Stimulated activated CD4-positive, alpha-beta T cell treated with anti-CD3 and anti-CD28 coated beads, Interleukin-4, amount 100 ng/mL, for 24 hours (primary cell): ENCODE measurements around the gene BMPER.

ENCODE experiments used
- DNase-seq: peaks from one replicate; pipeline ENCODE4 v3.0.0-alpha.2; 2020

The BMPER gene

GRCh38 chr7:33892945-33893344 is 12.4 kb upstream of the BMPER start:
- no peak for DNase-seq

DNA sequence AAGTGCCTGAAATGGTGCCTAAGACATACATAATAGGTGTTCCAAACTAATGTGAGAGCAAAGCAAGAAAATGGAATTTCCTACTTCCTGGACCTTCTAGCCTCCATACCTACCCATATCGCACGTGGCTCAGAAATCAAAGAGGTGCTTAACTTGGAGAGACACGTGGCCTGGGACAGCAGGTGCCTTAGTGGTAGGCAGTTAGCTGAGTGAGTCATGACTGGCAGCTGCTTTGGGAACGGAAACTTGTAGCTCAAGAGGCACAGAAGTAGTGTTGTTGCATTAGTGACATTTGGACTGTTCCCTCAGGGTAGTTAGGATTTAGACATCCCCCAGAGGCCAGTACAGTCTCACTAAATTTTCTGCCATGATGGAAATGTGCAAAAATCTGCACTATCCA is 12.0 kb upstream of the BMPER start:
- DNase-seq = no peak

- DNase-seq = peak; percentile 67
These were observed 10.1 kb upstream of the BMPER start for GRCh38 chr7:33895025-33895804.

DNA sequence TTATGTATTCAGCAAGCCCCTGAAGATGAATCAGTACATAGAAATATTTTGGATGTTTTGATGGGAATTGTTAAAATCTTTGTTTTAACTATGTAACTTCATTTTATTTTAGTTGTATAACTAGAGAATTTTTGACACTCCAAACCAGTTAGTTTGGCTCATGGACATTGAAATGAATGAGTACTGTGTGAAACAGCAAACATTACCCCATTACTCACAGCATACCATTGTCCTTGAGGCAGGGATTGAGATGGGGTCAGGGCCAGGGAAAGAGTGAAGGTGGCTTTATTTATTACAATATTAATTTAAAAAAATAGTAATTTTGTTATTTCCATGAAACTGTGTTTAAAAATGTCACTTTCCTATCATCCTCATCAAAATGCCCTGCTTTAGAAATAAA is 4.8 kb upstream of the BMPER start:
- DNase-seq = no peak

- DNase-seq = no peak
These were observed 4.1 kb upstream of the BMPER start for GRCh38 chr7:33901199-33901598.

- DNase-seq = no peak
These were observed 3.5 kb upstream of the BMPER start for GRCh38 chr7:33901847-33902246.

DNA sequence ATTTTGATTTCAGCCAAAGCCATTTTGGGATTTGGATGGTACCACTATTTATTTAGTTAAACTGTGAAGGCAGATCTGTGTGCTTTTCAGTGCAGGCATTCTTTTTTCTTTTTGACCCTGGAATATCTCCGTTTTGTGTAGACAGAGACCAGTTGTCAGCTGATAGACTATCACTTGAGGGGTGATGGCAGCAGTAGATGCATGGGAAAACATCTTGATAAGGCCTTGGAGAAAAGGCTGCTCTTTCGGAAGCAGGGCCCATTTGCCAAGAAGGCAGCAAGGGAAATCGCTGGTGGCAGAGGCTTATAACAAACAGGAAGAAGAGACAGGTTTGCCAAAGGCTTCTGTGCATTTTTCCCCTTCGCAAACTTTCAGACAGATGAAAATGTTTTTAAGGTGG is 2.6 kb upstream of the BMPER start:
- DNase-seq = no peak

DNA sequence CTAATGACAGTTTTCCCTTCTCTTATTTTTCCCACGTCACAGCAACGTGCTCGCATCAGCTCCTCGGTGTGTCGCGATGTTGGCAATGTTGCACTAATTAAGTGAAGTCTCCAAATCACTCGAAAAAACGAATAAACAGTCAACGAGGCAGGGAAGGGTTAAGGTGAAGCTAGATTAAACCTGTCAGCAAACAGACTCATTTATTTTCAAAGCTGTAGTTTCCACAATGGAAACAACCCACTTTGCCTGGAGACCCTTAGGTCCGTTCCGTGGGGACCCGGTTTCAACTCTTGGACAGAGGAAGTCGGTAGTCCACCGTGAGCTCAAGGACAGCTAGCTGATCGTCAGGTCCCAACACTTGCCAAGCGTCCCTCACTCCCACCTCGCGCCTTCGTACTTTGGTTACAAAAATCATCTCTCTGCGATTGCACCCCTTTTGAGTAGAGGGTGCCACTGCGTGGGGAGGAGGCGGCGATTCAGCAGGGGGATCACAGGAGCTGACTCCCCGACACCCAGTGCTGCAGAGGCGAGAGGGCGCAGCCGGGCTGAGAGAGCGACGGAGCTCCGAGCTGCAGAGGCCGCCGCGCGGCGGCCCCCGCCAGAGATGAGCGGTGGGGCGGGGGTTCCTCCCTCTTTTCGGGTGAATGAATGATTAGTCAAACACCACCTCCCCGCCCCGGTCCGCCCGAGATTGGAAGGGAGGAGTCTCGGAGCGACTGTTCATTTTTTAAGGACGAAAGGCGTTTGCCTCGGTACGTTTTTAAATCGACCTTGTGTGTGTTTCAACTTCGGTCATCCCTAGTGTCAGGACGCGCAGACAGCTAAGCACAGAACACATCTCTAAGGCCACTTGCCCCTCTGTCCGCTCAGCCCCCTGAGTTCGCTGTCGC is 1.3 kb upstream of the BMPER start:
- DNase-seq = peak; percentile 14

DNA sequence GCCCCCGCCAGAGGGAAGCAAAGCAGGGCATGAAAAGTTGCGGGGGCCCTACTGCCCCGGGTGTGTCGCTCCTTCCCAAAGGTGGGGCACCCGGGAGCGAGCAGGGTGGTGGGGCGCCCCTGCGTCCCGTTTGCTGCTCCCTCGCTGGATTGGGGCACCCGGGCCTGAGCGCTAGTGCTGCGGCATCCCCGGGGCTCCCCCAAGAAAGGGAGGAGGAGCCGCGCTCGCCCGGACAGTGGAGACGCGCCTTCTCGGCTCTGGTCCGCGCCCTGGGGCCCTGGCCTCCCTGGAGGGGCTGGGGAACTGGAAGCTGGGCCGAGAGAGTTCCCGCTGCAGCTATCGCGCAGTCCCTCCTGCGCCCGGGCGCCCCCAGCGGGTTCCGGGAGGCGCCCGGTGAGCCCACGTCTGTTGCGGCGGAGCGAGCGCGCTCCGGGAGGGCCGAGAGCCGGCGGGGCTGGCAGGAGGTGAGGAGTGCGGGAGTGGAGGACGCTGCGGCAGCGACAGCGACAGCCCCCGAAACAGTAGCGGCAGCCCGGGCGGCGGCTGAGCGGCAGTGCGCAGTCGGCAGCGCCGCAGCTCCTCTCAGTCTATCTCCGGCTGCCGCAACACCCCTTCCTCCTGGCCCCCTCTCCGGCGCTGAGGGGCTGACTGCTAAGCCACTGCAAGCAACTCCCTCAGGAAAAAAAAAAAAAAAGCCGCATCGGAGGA is 504 bp upstream of the BMPER start:
- DNase-seq = no peak

DNA sequence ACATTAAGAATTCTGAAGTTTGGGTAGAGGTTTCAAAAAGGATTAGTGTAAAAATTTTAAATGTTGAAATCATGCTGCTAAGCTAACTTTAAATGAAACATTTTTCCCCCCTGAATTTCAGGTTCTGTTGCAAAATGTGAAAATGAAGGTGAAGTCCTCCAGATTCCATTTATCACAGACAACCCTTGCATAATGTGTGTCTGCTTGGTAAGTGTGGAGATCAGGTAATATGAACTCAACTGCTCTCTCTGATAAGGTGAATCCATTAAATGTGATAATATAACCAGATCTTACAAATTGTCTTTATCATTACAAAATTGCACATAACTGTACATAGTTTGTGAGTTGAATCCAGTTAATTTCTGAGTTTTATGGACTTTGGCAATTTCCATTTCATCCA is 1.4 kb downstream of the BMPER start:
- no peak for DNase-seq

DNA sequence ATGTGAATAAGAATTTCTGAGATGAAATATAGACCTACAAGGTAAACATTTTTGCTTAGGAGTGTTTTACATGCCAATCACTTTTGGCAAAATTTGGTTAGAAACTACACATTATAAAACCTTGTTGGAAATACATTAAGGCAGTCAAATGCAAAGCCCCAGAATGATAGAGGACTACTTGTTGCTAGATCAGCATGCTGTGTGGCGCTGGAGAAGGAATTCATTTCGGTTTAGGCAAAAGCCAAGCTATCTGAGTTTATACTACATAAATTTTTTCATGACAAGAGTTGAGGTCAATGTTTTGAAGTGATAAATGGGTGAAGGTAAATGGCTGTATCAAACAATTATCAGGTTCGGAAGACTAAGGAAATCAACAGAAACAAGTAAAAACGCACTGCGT is 2.3 kb downstream of the BMPER start:
- no peak for DNase-seq

DNA sequence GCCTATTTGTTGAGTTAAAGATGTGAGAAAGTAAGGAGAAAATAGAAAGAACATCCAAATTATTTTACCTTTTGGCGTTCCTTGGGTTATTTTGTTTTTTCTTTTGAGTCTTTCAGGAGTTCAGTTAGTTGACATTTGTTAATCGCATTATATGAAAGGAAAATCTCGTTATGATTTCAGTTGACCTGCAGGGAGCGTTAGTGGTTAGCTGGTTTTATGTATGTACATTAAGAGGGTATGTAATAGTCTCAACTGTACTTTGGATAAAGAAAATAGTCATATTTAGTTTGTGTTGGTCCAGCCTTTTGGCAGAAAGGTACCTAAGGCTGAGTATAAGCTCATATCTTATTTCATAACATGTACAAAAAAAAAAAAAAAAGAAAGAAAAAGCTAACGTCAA is 4.0 kb downstream of the BMPER start:
- no peak for DNase-seq

DNA sequence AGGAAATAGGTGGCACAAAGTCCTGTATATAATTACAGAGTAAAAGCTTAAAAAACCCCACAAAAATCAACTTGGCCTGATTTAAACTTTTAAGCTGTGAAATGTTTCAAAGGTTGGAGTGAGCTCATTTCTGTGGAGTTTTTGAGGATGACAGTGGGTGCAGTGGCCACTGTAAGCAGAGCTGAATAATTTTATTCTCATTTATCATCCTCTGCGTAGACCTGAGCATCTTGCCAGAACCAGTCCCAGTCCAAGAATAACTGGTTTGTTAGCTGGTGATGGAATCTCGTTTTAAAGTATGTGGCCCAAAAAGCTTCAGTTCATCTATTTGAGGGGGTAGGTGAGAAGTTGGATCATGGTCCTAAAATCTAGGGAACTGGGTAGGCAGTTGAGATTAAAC is 4.4 kb downstream of the BMPER start:
- no peak for DNase-seq

- no peak for DNase-seq
These were observed 5.4 kb downstream of the BMPER start for GRCh38 chr7:33910756-33911155.

- DNase-seq = no peak
These were observed 11.2 kb downstream of the BMPER start for GRCh38 chr7:33916357-33917081.

GRCh38 chr7:33917661-33918060 is 12.3 kb downstream of the BMPER start:
- no peak for DNase-seq

DNA sequence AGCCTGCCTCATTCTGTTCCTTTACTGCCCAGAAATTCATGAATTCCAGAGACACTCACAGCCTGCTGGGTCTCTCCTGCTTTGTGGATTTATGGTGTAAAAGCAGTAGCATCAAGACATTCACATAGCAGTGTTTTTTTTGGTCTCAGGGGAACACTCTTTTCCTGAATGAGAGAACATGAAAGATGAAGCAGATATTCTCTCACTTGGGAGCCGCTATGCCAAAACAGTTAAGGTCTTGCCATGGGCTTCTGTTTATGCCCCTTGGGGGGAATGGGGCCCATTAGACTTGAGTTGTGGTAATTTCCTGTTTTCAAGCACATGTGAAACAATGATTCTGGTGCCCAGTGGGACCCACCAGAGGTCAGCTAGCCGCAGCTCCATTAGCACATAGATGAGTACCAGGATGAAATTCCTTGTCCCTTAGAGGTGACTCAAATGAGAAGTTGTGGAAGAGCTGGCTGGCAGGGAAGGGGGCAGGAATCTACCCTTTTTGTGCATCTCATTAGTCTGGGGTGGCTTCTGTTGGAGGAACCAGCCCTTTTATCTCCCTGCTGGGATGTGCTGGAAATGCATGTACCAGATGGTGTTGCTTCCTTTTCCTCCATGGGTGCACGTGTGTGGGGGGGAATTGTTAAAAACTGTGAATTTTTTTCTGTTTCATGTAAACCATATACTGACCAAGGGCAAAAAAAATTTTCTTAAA is 13.3 kb downstream of the BMPER start:
- no peak for DNase-seq

DNA sequence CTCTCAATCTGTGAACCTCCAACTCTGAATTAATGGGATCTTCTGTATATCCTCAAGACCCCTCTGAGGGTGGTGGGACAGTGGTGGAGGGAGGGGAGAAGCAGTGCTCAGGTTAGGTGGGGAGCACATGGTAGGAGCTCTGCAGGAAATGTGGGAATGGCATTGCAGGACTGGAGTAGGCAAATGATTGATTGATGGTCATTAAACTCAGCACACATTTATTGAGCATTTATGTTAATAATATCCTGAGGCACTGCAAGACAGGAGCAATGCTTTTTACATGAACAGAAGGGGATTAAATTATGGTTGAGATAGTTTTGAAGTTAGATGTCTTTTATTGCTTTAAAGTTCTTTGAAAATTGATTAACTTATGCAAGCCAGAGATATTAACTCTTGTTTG is 14.1 kb downstream of the BMPER start:
- DNase-seq = no peak

DNA sequence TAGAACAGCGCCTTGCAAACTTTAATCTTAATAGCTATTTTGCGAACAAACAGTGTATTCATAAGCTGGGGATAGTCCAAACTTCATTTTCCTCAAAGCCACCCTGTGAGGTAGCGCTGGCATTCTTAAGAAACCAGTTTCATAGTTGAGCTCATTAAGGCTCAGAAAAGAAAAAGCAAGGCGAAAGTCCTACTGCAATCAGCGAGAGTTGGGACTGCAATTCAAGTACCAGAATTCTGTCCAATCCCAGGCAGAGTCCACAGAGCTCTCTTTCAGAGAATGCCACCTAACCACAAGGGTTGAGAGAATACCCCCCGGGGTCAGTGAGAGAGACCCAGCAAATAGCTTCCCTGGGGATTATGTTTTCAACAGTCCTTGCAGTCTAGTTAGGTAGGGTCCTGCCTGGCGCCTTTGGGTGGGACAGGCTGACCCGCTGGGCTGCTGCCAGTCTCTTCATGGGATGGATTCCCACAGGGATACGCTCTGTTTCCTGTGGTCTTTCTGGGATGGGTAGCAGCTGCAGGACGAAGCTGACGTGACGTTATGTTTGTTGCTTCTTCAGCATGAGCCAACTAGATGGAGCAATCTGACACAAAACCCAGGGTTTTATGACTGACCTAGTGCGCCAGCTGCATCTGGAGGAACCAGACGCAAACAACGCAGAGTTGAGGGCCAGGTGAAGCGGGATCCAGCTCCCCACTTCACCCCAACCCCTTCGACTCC is 16.0 kb downstream of the BMPER start:
- DNase-seq = no peak

GRCh38 chr7:33922820-33923219 is 17.5 kb downstream of the BMPER start:
- no peak for DNase-seq

GRCh38 chr7:33923440-33924229 is 18.3 kb downstream of the BMPER start:
- no peak for DNase-seq
